Astrocyte of the spinal cord (primary cell): ENCODE results near the gene MSTO1.
A peak's percentile ranks its signal among the peaks of the same experiment; 100 is the strongest.
"Not testable (repeated sequence)": the region's sequence is repeated elsewhere in the genome, so short reads cannot be mapped to it uniquely, and the experiment has no call there.

Experiments
- DNase-seq: peaks from one replicate; pipeline ENCODE4 v3.0.0; 2011; ENCODE audit warnings: low read depth, low spot score
- H3K4me3 ChIP-seq: 2 replicates; pipeline ENCODE4 v1.5.1; 2011; ENCODE audit warnings: low read depth, mild to moderate bottlenecking, low read length, moderate library complexity
- CTCF ChIP-seq: IDR thresholded peaks from 2 replicates; pipeline ENCODE4 v1.5.1; 2012; ENCODE audit warnings: low read depth, mild to moderate bottlenecking, low read length, inconsistent platforms
- in situ Hi-C: cut with HindIII; loops from 2 replicates; pipeline ENCODE4 v1.10.0; 2017; ENCODE audit warnings: low sequenced_read_pairs

Gene MSTO1

GRCh38 chr1:155640367-155640766, 30.3 kb downstream of the MSTO1 start:
- no peak overlapping the region for H3K4me3 ChIP-seq
- in situ Hi-C loops = no loop called here
- no peak for DNase-seq
- TF ChIP-seq CTCF = no peak

GRCh38 chr1:155642559-155643180, 32.7 kb downstream of the MSTO1 start:
- in situ Hi-C loops, H3K4me3 ChIP-seq: not testable (repeated sequence)
- peak; percentile 15 for DNase-seq

GRCh38 chr1:155643230-155643629, 33.2 kb downstream of the MSTO1 start:
- in situ Hi-C loops = no loop called here
- no peak overlapping the region for H3K4me3 ChIP-seq
- TF ChIP-seq CTCF = no peak
- no peak for DNase-seq

GRCh38 chr1:155645034-155645598, 35.1 kb downstream of the MSTO1 start:
- no peak overlapping the region for H3K4me3 ChIP-seq
- in situ Hi-C loops = no loop called here
- TF ChIP-seq CTCF = no peak
- DNase-seq = peak; percentile 7

GRCh38 chr1:155645648-155646047, 35.6 kb downstream of the MSTO1 start:
- DNase-seq = peak; percentile 18
- no peak overlapping the region for H3K4me3 ChIP-seq
- TF ChIP-seq CTCF = no peak
- in situ Hi-C loops = no loop called here

- DNase-seq = peak; percentile 32
- in situ Hi-C loops = no loop called here
- no peak overlapping the region for H3K4me3 ChIP-seq
- no peak for TF ChIP-seq CTCF
These were observed 36.3 kb downstream of the MSTO1 start for GRCh38 chr1:155646307-155646706.

GRCh38 chr1:155648207-155649147, 38.5 kb downstream of the MSTO1 start:
- TF ChIP-seq CTCF = peak; percentile 80
- H3K4me3 ChIP-seq = peak overlapping the region; percentile 43
- in situ Hi-C loops = no loop called here
- peak; percentile 85 for DNase-seq
